Measurements from ENCODE around the gene SLC38A6.
"Not testable (repeated sequence)": the region's sequence is repeated elsewhere in the genome, so short reads cannot be mapped to it uniquely, and the experiment has no call there.

Gene SLC38A6

DNA sequence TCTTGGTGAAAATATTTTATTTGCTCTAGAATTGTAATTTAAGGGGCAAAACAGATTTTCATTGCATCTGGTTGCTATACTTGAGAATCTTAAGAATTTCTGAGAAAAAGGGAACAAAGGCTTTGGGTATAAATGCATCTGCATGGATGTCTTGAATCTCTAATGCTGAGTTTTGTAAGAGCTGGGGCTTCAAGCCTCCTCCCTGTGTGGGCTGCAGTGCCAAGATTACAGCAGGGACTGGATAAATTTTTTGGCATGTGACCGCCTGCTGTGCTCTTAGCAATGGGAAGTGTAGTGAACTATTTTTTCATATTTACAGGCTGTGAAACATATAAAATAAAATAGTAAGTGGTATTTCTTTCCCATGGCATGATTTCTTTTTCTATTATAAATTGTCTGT, 70.0 kb downstream of the SLC38A6 start:
- TF ChIP-seq ZNF274 (IDR thresholded peaks at IDR 0.05; ENCODE audit: low read depth, low read length) = no peak
- no peak overlapping the region for H3K4me3 ChIP-seq (ENCODE audit: low read length)

GRCh38 chr14:61051621-61052020, 70.6 kb downstream of the SLC38A6 start:
- no peak for TF ChIP-seq ZNF274 (IDR thresholded peaks at IDR 0.05; ENCODE audit: low read depth, low read length)
- no peak overlapping the region for H3K4me3 ChIP-seq (ENCODE audit: low read length)

DNA sequence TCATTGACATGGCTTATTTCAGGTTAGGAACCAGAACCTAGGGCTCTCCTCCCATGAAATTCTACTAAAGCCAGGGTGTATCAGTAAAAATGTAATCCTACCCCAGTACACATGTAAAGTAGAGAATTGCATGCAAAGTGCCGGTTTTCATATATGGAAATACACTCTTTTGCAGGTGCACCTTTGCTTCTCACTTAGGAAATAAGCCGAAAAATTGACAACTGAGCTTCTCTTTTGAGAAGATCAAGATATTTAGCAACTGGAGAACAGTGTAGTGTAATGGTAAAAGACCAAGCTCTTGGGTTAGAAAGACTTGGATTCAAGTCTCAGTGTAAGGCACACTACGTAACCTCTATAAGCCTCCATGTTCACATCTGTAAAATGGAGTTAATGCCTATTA, 82.4 kb downstream of the SLC38A6 start:
- H3K4me3 ChIP-seq (ENCODE audit: low read length) = no peak overlapping the region
- no peak for TF ChIP-seq ZNF274 (IDR thresholded peaks at IDR 0.05; ENCODE audit: low read depth, low read length)

DNA sequence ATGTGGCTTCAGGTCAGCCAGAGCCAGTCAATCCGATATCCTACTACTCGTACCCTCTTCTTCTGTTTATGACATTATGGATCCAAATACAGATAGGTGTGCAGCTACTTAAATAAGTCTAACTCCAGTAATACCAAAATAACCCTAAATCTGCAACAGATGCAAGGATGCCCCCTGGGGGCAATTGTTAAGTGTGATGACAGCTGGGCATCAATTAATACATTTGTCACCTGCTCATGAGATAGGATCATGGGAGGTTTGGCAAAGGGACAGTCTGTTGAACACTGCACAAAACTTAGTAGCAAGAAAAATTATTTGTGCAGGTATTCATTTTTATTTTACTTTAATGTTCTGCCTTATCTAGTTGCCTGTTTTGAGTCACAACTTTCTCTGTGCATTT, 83.2 kb downstream of the SLC38A6 start:
- no peak for TF ChIP-seq ZNF274 (IDR thresholded peaks at IDR 0.05; ENCODE audit: low read depth, low read length)
- no peak overlapping the region for H3K4me3 ChIP-seq (ENCODE audit: low read length)

GRCh38 chr14:61064856-61065255, 83.8 kb downstream of the SLC38A6 start:
- H3K4me3 ChIP-seq (ENCODE audit: low read length) = no peak overlapping the region
- TF ChIP-seq ZNF274 (IDR thresholded peaks at IDR 0.05; ENCODE audit: low read depth, low read length) = no peak

DNA sequence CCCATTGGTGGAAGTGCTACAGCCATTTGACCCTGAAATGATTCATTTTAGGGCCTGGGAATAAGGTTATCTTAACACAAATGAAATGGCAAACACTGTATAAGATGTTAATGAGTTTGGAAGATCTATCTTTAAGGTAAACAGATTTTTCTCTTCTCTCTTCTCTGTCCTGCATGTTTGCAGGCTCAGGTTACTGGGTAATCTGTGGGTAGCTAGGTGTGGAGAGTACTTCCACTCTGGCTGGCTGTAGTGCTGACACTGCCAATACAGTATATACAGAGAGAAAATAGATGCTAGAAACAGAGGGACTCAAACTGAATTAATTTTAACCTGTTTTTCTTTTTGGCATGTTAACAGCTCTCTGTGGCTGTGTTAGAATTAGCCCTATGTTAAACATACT, 84.6 kb downstream of the SLC38A6 start:
- TF ChIP-seq ZNF274 (IDR thresholded peaks at IDR 0.05; ENCODE audit: low read depth, low read length) = no peak
- no peak overlapping the region for H3K4me3 ChIP-seq (ENCODE audit: low read length)

DNA sequence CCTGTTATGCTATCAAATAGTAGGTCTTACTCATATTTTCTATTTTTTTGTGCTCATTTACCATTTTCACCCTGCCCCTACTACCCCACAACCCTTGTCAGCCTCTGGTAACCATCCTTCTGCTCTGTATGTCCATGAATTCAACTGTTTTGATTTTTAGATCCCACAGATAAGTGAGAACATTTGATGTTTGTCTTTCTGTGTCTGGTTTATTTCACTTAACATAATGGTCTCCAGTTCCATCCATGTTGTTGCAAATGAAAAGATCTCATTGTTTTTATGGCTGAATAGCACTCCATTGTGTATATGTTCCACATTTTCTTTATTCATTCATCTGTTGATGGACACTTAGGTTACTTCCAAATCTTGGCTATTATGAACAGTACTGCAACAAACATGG, 91.4 kb downstream of the SLC38A6 start:
- H3K4me3 ChIP-seq (ENCODE audit: low read length) = not testable (repeated sequence)

DNA sequence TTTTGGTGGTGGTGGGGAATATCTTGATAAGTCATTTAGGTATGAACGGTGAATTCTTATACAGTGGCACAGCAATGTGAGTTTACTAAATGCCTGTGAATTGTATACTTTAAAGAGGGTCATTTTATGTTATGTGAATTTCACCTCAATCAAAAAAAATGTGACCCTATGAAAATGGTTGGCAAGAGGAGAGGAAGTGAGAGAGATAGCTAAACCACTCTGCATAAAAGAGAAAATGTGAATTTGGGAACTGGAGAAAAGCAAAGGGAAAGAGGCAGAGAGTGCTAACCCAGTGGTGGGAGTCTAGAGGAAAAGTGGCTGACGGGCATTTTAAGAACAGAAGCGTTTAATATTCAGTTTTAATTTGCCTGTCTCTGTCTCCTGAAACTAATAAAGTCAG, 93.8 kb downstream of the SLC38A6 start:
- no peak for TF ChIP-seq ZNF274 (IDR thresholded peaks at IDR 0.05; ENCODE audit: low read depth, low read length)
- H3K4me3 ChIP-seq (ENCODE audit: low read length) = no peak overlapping the region

GRCh38 chr14:61076556-61076955, 95.5 kb downstream of the SLC38A6 start:
- no peak overlapping the region for H3K4me3 ChIP-seq (ENCODE audit: low read length)
- TF ChIP-seq ZNF274 (IDR thresholded peaks at IDR 0.05; ENCODE audit: low read depth, low read length) = no peak

GRCh38 chr14:61077437-61077836, 96.4 kb downstream of the SLC38A6 start:
- no peak for TF ChIP-seq ZNF274 (IDR thresholded peaks at IDR 0.05; ENCODE audit: low read depth, low read length)

DNA sequence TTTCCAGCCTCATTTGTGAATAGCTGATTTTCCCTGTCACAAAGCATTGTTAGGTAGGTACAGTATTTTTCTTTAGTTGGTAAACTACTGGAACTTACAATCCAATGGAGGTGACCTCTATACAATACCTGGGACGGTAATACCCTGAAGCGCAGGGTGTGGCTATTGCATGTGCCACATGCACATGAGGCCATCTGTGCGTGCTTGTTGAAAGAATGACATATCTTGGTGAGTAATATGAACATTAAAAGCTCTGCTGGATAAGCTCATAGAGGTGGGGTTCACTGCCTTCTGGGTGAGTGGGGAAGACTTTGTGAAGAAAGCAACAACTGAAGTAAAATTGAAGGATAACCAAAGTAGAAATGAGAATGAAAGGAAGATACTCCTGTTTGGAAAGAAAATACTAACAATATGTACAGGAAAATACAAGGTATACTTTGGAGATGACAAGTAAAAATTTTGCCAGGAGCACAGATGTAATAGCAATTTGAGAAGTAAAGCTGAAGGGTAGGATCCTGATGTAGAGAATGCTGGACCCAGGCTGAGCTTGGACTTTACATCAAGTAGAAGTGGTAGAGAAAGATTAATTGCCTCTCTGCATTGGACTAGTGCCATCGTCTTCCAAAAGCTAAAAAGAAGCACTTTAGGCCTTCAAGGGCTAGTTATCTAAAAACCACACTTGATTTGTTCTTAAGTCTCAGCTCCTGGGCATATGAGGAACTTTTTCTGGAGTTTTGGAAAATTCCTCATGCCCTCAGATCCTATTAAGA, 97.1 kb downstream of the SLC38A6 start:
- H3K4me3 ChIP-seq (ENCODE audit: low read length) = no peak overlapping the region
- no peak for TF ChIP-seq ZNF274 (IDR thresholded peaks at IDR 0.05; ENCODE audit: low read depth, low read length)

More at GRCh38 chr14:61077437-61077836, 96.4 kb downstream of the SLC38A6 start:
- H3K4me3 ChIP-seq (ENCODE audit: low read length) = no peak overlapping the region

DNA sequence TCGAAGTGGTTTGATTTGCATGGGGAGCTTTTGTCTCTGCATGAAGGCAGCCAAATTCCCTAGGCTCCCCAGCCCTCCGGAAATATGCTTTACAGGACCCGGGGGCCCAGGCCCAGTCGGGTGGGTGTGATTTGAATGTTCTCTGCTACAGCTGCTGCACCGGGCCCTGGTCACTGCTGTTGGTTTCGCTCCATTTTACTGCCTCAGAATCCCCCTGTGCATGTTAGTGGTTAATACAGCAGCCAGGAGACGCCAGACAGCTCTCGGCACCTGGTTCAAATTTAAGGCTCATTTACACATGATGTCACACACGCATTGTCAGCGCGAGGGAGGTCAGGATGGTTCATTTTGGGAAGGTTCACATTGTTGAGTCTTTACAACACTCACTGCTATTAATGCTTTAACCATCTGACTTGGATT, 99.6 kb downstream of the SLC38A6 start:
- TF ChIP-seq ZNF274 (IDR thresholded peaks at IDR 0.05; ENCODE audit: low read depth, low read length) = no peak
- no peak overlapping the region for H3K4me3 ChIP-seq (ENCODE audit: low read length)

DNA sequence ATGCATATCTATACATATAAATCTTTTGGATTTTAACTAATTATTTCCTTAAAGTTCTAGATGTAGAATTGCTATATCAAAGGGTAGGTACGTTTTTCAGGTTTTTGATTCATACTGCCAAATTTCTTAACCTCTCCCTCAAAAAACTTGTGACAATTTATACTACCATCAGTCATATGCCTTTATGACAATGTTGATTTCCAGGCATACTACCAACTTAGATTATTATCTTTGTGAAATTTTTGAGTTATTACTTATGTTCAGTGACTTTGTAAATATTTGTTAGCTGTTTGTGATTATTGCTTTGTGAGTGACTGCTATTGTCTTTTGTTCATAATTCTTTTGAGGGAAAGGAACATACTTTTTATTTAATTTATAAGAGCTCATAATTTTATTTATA, 107.0 kb downstream of the SLC38A6 start:
- no peak for TF ChIP-seq ZNF274 (IDR thresholded peaks at IDR 0.05; ENCODE audit: low read depth, low read length)
- H3K4me3 ChIP-seq (ENCODE audit: low read length) = no peak overlapping the region

DNA sequence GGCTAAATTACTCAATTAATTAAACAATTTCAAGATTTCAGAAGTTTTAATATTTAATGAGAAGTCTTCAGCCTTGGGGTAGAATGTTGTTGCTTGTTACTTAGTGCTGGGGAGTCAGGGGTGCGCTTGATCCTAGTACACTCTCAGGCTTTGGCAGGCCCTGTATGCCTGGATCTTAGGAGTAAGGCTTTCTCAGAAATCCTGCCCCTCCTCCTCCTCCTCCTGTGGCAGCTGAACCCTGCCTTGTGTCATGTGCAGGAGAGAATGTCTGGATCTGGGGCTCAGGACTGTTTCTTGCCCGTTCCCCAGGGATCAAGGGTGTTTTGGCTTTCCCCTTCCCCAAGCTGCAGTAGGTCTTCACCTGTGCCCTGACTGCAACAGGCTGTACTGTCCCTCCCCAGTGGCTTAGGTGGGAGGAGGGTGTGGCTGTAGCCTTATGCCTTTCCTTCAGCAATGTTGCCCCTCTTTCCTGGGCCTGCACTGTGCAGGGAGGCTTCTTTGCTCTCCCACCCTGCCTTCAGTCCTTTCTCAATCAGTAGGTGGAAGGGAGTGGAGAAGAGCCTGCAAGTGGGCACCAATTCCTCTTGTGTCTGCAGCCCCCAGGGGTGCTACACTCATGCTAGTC, 108.2 kb downstream of the SLC38A6 start:
- H3K4me3 ChIP-seq (ENCODE audit: low read length) = no peak overlapping the region
- TF ChIP-seq ZNF274 (IDR thresholded peaks at IDR 0.05; ENCODE audit: low read depth, low read length) = no peak

DNA sequence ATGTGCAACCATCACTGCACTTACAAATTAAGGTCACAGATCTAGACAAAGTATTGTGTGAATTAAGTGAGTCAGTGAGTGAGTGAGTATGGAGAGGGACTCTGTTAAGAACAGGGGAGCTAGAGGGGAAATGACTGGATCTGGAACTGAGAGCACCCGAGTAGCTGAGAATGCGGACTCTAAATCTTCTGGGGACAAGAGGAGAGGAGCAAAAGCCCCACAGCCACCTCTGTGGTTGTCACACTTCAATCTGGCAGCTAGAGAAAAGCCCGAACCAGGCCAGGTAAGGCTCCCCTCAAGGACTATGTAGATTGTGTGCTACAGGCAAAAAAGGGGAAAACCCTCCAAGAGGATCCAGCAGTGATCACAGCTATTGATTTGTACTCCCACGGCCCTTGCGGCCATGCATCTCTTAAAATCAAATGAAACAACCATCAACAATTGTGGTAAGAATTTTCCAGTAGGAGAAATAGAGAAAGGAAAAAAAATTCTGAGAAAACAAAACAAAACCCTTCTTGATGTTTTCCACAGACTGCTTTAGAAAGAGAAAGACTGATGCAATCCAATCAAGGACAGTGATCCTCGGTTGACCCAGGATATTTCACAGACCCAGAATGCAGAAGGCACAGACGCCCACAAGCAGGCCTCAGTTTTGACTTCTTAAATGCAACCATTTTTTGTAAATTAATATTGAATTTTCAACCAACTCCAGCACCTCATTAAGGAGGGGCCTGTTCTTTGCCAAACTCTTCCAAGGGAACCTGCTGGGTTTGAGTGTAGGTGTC, 109.6 kb downstream of the SLC38A6 start:
- TF ChIP-seq ZNF274 (IDR thresholded peaks at IDR 0.05; ENCODE audit: low read depth, low read length) = no peak

More for the DNA sequence above, 109.6 kb downstream of the SLC38A6 start:
- no peak overlapping the region for H3K4me3 ChIP-seq (ENCODE audit: low read length)
